UCSD-AML1 (cell line): ENCODE results near the gene IMP3.

ENCODE experiments used
- DNase-seq: peaks from one replicate; lab custom pipeline; 2025; ENCODE audit not compliant: unreplicated experiment; lab: John Stamatoyannopoulos, UW

The IMP3 gene

DNA sequence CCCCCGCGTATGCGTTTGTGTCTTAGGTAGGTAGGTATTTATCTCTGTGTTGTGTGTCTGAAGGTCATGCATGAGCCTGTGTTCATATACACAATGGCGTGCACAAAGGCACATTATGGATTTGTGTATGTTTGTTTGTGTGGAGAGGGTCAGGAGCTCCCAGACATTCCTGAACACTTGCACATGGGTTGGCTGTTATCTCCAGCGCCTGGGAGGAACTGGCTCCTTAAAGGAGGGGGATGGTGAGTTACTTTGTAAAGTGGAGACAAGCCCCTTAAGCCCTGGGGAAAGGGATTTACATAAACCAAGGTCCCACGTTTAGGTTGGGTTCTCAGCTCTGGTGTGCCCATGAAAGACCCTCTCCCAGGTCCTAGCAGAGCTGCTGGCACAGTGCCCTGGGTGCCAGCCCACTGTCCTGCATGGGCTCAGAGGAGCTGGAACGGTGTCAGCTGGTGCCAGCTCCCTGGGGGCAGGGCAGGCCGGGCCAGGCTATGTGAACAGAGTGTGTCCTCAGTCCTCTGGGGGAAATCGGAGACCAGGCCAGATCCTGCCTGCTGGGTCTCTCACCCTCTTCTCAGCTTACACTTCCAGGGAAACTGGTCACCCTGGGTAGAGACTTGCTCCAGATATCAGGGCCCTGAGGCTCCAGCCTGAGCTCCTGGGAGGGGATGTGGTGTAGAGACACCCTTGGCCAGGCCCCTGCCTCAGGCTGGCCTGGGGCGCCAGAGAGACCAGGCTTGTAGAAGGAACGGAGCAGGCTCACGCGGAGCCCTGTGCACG, 32.8 kb upstream of the IMP3 start:
- no peak for DNase-seq

DNA sequence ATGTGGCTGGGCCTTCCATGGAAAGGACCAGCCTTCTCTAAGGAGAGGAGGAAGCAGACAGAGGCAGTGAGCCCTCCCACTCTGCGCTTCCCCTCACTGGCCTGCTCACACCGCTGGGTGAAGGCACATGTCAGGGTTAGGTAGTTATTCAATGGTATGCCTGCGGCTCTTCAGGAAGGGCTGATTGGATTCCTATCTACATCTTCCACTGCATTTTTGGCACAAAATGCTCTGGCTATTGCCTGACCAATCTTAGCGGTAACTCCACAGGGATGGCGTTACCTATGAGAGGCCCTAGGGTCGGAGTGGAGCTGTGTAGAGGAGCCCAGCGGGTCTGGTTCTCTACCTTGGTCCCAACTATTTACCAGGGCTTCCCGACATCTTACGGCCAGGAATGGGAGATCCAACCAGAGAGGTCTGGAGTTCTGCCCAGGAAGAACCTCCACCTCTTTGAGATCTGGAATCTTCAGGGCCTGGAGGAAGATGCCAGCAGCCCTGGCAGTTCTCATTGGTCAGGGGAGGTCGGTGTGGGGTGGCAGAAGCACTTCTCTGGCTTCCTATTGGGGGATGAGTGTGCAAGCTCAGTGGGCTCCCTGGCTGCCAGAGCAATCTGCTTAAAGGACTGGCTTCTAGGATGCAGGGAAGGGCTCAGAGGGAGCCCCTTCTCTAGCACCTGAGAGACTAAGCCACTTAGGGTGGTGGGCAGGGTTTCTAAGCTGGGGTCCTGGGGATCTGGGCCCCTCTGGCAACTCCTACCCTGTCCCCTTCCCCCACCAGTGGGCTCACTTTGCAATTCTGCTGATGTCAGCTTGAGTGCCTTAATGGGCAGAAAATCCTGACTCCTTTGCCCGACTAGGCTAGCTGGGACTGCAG, 31.9 kb upstream of the IMP3 start:
- DNase-seq = no peak

DNA sequence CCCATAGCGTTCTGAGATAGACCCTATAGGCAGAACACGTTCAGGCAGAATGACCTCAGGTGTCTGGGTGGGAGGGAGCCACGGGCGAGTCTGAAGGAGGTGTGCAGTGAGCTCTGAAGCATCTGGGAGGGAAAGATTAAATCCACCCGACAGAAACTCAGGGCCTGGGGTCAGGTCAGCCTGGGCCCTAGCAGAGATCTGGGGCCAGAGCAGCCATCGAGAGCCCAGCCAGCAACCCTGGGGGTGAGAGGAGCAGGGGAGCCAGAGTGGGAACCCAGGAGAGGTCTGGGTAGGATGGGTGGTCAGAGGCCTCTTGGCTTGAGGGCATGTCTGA, 29.8 kb upstream of the IMP3 start:
- DNase-seq = no peak

DNA sequence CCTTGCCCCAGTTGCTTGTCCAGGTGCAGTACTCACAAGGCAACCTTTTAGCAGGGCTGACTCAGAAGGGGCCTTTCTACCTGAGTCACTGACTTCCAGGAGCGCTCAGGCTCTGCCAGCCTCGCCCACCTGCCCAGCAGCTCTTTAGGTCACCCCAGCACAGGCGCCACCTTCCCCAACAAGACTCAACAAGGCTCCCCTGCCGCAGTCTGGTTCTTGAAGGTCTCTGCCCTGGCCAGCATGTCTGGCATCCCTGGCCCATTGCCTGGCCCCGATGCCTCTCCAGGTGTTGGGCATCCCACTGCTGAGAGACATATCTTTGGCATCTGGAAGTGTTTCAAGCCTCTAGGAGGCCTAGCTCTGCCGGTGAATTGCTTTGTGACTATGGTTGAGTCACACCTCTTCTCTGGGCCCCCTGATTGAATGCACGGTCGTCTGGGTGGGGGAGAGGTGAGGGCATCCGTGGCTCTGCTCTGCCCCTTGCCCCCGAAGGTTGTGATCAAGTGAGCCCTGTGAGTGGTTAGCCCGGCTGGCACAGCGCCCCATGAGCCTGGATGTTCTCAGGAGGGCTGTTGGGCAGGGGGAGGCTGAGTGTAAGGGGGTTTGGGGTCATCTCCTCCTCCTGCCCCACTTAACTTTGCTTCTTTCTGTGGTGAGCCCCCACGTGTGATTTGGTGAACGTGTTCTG, 29.3 kb upstream of the IMP3 start:
- DNase-seq = no peak

DNA sequence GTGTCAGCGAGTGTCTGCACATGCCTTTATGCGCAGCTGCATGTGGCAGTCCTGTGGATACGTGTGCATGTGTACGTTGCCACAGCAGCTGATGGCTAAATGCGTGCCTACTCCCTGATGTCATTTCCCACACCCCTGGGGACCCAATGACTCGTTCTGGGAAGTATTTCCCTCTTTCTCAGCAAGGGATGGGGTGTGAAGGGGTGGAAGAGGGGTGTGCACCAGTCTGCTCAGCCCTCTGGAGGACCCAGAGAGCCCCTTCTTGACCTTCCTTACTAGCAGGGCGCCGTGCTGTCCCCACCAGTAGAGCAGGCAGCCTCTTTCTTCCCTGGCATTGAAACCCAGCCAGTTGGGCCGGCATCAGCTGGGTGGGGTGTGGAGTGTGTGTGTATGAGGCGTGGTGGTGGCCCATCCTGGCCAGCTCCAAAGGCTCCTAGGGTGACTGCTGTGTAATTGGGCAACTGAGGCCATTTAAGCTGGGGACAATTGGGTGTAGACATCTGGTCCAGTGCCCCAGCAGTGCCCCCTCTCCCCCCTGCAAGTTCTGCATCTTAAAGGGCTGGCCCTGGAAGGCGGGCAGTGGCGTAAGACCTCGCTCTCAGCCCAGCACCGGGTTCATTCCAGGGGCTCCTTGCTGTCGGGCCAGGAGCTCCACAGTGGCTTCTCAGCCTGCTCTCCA, 26.9 kb upstream of the IMP3 start:
- DNase-seq = no peak

DNA sequence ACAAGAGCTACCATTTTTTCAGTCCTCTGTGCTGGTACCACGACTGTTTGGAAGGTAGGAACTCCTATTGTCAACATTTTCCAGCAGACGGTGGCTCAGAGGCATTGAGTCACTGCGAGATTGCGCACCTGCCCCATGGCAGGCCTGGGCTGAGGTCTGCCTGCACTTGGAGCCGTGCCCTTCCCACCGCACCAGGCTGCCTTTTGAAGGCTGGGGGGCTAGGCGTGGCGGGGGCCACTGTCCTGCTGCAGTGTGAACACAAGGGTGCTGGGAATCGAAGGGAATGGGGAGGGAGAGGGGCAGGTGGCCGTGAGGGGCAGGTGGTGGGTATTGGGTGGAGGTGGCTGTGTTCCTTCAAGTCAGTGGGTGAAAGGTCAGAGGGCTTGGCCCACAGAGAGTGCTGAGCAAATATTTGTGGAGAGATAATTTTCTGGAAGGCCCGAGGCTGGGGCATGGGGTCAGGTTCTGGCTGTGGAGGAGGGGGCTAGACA, 24.0 kb upstream of the IMP3 start:
- no peak for DNase-seq

DNA sequence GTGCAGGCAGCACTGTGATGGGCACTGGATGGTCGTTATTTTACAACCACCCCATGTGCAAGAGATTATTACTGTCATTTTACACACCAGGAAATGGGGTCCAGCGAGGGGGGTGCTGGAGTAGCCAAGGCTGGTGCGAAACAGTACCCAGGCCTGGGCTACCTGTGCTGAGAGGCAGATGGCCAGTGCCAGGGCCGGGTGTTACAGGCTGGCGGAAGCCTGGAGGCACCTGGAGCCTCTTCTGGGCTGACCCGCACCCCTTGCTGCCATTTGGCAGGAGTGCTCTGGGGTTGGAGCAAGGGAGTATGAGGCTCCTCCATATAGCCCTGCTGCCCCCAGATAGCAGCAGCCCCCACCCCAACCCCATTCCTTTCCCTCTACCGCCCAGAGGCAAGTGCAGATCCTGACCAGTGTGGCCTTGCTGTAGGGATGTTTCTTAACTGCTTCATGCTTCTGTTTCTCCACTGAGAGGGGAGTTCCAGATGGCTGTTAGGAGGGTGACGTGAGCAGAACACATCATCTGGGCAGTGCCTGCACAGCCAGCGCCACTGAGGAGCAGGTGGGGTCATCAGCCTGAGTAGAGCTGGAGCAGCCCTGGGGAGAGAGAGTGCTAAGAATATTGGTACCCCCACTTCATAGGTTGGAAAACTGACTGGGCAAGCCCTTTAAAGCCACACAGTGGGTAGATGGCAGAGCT, 22.9 kb upstream of the IMP3 start:
- no peak for DNase-seq

DNA sequence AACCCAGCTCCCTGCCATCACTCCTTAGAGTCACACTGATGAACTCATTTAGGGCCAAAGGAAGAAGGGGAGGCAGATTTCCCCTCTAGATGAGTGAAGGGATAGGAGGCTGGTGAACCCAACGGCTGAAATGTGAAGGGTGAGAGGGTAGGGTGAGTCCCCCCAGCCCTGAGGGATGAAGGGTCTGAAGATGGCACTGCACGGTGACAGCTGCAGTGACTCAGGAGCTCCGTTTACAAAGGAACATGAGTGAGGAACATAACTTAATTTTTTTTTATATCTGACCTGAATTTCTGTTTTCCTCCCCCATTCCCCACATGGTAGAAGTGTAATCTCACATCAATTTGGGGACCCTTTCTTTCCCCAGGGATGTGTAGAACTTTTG, 21.7 kb upstream of the IMP3 start:
- DNase-seq = no peak

DNA sequence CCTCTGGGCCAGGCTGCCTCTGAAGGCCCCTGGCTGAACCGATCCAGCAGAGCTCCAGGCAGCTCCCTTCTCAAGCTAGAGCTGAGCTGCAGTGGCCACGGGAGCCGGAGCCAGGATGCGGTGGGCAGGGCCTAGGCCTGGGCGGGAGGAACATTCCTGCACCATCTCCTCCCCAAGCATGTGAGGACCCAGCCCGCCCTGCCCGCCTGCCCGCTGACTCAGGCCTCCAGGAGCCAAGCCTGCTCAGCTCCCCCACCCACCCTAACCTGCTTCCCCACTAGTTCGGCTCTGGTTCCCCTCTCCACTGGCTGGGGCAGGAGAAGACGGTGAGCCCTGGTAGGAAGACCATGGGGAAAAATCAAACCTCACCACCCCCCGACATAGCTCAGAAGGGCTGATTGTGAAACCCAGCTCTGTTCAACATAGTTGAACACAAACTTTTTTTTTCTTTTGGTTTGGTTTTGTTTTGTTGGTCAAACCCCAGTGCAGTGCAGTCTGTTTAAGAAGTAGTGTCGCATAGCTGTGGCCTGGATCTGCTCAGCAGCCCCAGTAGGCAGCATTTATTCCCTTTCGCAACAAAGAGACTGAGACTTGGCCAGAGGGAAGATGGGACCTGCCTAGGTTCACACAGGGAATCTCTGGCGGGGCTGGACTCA, 21.2 kb upstream of the IMP3 start:
- DNase-seq = no peak

DNA sequence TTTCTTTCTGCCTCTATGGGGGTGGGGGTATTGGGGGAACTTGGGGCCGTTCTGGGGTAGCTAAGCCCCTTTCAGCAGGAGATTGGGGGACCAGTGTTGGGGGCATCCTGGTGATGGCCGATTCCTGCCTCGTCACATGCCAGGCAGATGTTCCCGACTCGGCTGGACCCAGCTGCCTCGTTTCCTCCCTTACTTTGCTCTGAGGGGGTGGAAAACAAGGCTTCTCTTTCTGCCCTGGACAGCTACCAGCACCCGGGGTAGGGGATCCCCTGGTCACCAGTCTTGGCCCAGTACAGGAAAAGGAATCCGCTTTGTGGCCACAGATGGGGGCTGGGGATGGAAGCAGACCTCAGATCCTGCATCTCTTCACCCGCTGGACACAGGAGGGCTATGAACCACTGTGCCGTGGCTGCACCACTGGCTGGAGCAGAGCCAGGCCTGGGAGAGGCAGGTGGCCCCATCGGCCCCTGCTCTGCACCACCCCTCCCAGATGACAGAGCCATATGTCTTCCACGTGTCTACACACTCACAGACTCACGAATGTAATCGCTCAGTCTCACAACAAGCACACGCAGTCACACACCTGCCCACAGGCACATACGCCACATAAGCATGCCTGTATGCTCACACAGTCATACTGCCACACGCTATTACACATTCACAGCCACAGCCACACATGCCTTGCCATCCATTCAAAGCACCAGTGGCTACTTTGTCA, 20.1 kb upstream of the IMP3 start:
- DNase-seq = no peak

DNA sequence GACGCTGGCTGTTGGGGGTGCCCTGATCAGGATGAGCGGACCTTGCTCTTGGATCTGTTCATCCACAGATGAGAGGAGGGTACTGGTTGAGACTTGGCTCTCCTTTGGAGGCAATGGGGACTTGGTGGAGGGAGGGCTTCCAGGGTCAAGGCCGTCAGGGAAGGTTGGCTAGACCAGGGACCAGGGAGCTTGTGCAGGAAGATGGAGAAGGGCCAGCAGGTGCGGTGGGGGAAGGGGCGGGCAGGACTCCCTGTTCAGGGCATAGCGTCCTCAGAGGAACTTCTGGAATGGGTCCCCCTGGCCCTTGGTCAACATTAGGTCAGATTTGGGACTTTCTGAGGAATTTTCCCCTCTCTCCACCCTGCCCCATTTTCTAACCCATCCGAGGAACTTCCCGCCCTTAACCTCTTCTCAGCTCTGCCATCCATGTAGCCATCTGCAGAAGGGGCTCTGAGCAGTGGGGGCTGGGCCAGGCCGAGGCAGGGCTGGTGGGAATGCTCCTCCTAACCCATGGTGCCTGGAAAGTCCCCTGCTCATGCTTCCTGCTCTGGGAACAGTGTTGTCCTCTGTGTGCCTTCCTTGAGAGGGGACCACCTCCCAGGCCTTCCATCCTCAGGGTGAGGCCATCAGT, 19.2 kb upstream of the IMP3 start:
- DNase-seq = no peak

DNA sequence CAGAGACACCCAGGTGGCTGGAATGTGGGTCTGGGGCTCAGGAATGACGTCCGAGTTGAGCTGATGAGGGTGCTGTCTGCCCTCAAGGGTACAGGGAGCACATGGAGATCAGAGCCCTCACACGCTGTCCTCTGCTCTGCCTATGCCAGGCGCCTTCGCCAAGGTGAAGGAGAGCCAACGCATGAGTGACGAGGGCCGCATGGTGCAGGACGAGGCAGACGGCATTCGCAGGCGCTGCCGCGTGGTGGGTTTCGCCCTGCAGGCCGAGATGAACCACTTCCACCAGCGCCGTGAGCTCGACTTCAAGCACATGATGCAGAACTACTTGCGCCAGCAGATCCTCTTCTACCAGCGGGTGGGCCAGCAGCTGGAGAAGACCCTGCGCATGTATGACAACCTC, 16.8 kb upstream of the IMP3 start:
- no peak for DNase-seq

DNA sequence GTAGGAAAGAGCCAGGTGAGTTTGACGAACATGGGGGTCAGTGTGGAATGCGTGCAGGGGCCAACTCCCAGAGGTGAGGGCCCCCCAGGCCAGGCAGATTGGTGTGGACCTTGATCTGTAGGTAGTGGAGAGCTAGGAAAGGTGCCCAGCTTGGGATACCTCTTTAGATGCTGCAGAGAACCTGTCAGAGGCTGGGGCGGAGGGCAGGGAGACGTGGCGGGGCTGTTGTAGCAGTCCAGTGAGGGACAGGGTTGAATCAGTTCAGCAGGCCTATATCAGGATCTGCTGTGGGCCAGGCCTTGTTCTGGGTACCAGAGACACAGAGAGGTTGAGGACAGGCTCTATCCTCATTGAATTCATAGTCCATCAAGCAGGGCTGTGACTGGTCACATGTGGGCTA, 16.3 kb upstream of the IMP3 start:
- DNase-seq = no peak

DNA sequence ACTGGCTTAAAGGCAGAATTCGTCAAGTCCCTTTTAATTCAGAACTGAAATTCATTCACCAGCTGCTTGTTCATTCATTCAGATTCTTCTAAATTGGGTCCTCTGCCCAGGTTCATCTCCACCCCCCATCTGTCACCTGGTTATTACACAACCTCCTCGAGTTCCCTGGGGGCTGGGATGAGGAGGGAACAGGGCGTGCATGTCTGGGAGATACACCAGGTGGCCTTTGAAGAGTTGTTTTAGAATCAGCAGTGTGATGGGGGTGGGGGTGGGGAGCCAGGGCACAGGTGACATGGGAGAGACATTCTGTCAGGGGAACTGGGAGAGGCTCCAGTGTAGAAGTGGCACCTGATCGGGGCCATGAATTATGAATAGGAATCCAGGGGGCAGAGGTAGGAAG, 15.9 kb upstream of the IMP3 start:
- no peak for DNase-seq

DNA sequence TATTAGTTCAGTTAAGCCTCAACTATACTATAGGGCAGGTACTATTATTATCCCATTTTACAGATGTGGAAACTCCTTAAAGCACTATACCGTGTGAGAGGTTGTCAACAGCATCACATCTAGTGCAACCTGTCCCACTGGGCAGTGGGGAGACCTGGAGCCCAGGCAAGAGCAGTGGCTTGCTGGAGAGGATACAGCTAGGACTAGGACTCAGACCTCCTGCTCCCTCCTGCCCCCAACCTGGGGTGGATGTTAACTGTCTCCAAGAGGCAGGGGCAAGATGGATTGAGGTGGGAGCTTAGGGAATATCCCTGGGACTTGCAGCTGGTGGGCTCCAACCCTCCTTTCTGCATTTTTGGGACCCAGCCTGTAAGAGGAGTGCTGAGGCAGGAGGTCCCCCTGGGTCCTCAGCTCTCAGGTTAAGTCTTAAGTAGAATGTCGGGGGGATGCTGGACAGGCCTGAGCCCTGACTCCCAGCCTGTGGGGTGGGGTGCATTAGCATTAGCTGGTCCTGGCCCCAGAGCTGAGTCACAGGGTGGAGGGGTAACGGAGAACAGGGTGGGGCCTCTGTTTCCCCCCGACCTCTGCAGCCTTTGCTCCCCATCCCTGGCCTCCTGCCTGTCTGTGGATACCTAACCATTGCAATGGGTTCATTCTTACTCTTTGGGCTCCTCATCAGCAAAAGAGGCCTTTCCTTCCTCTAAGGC, 14.3 kb upstream of the IMP3 start:
- no peak for DNase-seq

DNA sequence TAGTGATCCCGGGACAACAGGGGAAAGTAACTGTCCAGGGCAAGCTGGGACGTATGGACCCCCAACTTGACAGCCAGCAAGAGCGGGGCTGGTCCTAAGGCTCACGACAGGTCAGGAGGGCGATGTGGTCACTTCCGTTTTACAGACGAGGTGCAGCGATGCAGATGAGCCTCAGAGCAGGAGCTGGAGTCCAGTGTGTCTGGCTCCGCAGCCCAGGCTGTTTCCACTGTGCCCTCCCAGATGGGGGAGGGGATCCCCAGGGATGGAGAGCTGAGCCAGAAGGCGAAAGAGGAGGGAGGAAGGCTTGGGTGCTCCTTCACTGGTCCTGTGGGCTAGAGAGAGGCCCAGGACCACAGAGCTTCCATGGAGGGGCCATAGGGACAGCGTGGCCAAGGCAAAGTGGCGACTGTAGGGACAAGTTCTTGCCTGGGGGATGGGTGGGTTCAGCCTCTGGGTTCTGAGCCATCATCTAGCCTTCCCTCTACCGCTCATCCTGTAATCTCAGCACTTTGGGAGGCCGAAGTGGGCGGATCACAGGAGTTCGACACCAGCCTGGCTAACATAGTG, 13.4 kb upstream of the IMP3 start:
- no peak for DNase-seq

DNA sequence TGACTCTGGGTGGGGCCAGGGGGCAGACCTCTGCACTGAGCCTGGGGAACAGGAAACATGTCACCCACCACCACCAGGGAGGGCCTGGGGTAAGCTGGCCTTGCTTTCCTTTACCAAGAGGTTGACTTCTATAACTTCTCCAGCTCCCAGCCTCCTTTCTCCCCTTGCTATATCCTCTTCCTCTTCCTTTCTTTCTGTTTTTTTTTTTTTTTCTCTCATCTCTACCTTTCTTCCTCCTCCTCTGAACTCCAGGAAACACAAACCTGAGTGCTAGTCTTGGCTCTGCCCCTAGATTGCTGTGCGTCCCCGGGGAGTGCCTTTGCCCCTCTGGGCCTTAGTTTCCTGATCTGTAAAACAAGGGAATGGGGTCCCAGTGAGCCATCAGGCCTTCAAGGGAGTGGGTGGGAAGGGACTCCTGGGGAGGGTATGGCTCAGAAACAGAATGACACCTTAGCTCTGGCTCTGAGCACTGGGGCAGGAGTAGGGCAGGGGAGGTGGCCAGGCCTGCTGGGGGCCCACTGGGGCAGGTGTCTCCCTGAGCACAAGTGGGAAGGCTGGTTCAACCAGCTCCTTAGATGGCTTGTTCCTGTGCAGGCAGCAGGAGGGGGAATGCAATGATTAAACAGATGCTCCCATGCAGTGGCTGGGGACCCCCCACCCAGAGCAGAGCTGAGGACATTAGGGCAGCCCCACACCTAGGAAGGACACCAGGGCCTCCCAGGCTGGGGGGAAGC, 12.0 kb upstream of the IMP3 start:
- DNase-seq = no peak
